ENCODE measurements around the gene SCD5.

Gene SCD5

DNA sequence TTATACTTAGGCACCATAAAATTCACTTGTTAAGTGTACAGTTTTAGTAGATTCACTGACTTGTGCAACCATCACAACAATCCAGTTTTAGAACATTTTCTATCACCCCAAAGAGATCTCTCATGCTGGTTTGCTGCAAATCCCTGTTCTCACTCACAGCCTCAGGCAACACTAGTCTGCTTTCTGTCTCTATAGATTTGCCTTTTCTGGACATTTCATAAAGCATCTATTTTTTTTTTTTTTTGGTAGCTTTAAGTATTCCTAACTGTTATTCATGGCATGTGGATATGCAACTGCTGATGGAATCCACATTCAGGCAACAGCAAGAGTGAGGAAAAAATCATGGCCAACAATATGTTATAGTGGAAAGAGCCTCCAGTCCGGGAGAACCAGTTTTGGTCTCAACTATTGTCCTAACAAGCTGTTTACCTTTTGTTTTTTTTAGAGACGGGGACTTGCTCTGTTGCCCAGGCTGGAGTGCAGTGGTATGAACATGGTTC lies 209.8 kb downstream of the SCD5 start:
- H3K27me3 ChIP-seq (ENCODE audit: control insufficient read depth, insufficient read depth, low read length), result no peaks in the 10 kb centered on the region
- H3K27ac ChIP-seq (ENCODE audit: low read depth, low read length), result no peak overlapping the region
- H3K36me3 ChIP-seq (ENCODE audit: control insufficient read depth, insufficient read depth, low read length), result no peaks in the 10 kb centered on the region
- peaks cover 51% of the 10 kb centered on the region for H3K4me1 ChIP-seq (ENCODE audit: control insufficient read depth, insufficient read depth, low read length)
- H3K9me3 ChIP-seq (ENCODE audit: control insufficient read depth, insufficient read depth, low read length), result no peaks in the 10 kb centered on the region
- no peak overlapping the region for H3K4me3 ChIP-seq (ENCODE audit: low read depth, low read length)
- H3K9ac ChIP-seq (ENCODE audit: low read depth, low read length), result no peak overlapping the region

DNA sequence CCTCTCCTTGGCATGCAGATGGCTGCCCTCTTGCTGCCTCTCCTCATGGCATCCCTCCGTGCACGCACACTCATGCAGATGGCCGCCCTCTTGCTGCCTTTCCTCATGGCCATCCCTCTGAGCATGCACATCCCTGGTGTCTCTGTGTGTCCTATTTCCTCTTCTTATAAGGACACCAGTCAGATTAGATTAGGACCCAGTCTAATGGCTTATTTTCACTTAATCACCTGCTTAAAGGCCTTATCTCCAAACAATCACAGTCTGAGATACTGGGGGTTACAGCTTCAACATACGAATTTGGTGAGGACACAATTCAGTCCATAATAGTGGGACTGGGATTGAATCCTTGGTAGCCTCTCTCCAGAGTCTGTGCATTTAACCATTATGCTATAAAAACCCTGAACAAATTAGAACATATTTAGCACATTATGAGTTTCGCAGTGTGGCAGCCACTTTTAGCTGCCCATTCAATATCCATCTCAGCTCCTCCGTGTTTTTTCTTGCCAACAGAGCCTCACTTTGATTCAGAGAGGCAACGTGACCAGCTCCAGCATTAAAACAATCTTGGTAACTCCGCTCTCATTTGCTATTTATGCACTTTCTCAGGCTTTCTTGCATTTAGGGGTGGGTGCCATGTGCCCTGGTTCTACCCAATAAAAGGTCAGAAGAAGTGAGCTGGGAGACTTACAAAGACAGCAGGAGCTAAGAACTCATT lies 210.6 kb downstream of the SCD5 start:
- no peak overlapping the region for H3K9ac ChIP-seq (ENCODE audit: low read depth, low read length)
- H3K4me3 ChIP-seq (ENCODE audit: low read depth, low read length), result no peak overlapping the region
- H3K9me3 ChIP-seq (ENCODE audit: control insufficient read depth, insufficient read depth, low read length), result no peaks in the 10 kb centered on the region
- H3K27ac ChIP-seq (ENCODE audit: low read depth, low read length), result no peak overlapping the region
- no peaks in the 10 kb centered on the region for H3K36me3 ChIP-seq (ENCODE audit: control insufficient read depth, insufficient read depth, low read length)
- H3K27me3 ChIP-seq (ENCODE audit: control insufficient read depth, insufficient read depth, low read length), result no peaks in the 10 kb centered on the region
- peaks cover 57% of the 10 kb centered on the region for H3K4me1 ChIP-seq (ENCODE audit: control insufficient read depth, insufficient read depth, low read length)

DNA sequence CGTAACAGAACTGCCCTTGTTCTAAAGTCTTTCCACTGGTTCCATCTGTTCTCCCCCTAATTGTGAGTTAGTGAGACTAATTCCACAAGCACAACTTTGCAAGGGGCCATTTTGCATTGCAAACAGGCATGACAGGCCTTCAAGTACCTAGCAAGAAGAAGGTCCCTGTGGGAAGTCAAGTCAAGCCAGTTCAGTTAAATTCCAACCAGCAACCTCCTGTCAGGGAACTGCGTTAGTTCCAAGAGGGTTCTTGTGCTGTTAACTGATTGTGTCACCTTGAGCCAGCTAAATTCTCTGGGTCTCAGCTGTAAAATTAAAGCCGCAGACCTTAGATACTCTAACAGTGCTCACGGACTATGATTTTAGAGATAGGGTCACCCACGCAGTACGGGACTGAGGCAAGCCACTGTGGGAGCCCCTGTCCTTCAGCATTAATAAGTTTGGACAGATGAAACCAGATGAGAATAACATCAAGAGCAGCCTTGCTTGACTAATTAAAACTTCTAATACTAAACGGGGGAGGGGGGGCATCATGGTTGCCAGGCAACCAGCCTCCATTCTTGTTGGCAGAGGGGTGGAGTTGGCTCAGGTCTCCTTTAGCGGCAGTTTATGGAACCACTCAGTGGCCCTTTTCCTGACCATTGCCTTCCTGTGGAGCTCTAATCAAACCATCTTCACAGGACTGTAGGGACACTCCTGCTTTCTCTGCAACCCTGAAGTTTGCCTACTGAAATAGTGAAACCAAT lies 212.7 kb downstream of the SCD5 start:
- H3K27ac ChIP-seq (ENCODE audit: low read depth, low read length), result peak overlapping the region; percentile 30
- peaks cover 45% of the 10 kb centered on the region for H3K4me1 ChIP-seq (ENCODE audit: control insufficient read depth, insufficient read depth, low read length)
- H3K36me3 ChIP-seq (ENCODE audit: control insufficient read depth, insufficient read depth, low read length), result no peaks in the 10 kb centered on the region
- no peaks in the 10 kb centered on the region for H3K27me3 ChIP-seq (ENCODE audit: control insufficient read depth, insufficient read depth, low read length)
- no peak overlapping the region for H3K9ac ChIP-seq (ENCODE audit: low read depth, low read length)
- no peak overlapping the region for H3K4me3 ChIP-seq (ENCODE audit: low read depth, low read length)
- no peaks in the 10 kb centered on the region for H3K9me3 ChIP-seq (ENCODE audit: control insufficient read depth, insufficient read depth, low read length)

DNA sequence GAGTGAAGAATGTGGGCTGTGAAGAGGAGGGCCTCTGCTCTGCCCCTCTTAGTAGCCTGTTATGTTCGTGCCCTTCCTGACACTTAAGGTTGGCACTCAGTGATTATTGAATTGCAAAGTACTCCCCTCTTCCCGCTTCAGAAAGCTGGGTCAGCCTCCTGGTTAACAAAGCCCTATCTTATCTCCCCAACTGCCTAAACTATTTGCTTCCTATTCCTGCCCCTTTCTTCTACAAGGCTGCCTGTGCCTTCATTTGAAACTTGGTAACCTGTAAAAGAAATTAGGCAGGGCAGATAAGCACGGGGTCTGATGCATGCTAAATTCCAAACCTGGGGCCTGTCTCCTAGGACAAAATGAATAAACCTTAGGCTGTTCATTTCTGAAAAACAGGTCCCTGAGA lies 213.7 kb downstream of the SCD5 start:
- Histone ChIP-seq H3K9me3 (ENCODE audit: control insufficient read depth, insufficient read depth, low read length) (no peaks in the 10 kb centered on the region), H3K9ac (ENCODE audit: low read depth, low read length) (no peak overlapping the region), H3K4me1 (ENCODE audit: control insufficient read depth, insufficient read depth, low read length) (peaks cover 38% of the 10 kb centered on the region), H3K36me3 (ENCODE audit: control insufficient read depth, insufficient read depth, low read length) (no peaks in the 10 kb centered on the region), H3K27ac (ENCODE audit: low read depth, low read length) (no peak overlapping the region), H3K4me3 (ENCODE audit: low read depth, low read length) (no peak overlapping the region), H3K27me3 (ENCODE audit: control insufficient read depth, insufficient read depth, low read length) (no peaks in the 10 kb centered on the region)

DNA sequence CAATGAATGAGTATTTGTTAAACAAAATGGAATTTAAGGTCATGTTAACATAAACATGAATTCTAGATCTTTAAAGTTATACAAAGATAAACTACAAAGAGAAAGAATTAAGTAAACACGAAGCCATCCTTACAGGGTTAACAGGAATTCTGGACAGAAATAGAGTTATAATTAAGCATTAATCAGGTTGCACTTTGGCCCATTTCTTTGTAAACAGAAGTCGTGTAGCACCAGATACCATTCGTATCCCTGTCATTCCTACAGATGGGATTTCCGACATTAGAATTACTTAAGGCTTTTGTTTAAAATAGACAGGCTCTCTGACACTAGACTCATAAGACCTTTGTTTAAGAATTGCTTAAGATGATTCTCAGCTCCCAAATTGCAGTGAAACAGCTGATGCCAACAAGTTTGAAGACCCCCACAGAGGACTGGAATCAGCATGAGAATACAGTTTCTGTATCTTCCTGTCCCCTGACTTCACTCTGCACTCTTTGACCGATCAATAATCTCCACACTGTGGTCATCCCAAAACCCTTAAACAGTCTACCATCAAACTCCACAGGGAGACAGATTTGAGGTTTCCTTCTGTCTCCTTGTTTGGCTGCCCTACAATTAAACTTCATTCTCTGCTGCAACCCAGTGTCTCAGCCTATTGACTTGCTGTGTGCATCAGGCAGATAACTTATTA lies 214.6 kb downstream of the SCD5 start:
- no peaks in the 10 kb centered on the region for H3K36me3 ChIP-seq (ENCODE audit: control insufficient read depth, insufficient read depth, low read length)
- no peaks in the 10 kb centered on the region for H3K9me3 ChIP-seq (ENCODE audit: control insufficient read depth, insufficient read depth, low read length)
- H3K4me1 ChIP-seq (ENCODE audit: control insufficient read depth, insufficient read depth, low read length), result peaks cover 38% of the 10 kb centered on the region
- no peak overlapping the region for H3K9ac ChIP-seq (ENCODE audit: low read depth, low read length)
- no peaks in the 10 kb centered on the region for H3K27me3 ChIP-seq (ENCODE audit: control insufficient read depth, insufficient read depth, low read length)
- no peak overlapping the region for H3K4me3 ChIP-seq (ENCODE audit: low read depth, low read length)
- no peak overlapping the region for H3K27ac ChIP-seq (ENCODE audit: low read depth, low read length)

DNA sequence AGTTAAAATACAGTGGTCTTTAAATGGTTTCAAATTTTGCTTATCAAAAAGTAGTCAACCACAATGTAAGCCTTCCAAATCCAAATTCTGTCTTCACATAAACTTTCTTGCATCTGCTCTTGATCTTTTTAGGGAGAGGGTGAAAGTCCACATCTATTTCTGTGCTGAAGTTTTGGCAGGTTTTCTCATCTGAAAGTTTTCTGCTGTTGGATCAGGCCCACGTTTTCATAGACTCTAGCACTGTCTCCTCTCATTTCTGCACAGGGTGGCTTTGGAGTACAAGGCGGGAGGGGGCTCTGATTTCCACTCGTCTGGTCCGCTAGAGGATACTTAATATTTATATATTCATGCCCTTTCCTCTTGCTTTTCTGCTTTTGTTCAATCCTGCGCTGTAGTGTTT lies 218.7 kb downstream of the SCD5 start:
- H3K4me3 ChIP-seq (ENCODE audit: low read depth, low read length), result no peak overlapping the region
- H3K27ac ChIP-seq (ENCODE audit: low read depth, low read length), result no peak overlapping the region
- H3K36me3 ChIP-seq (ENCODE audit: control insufficient read depth, insufficient read depth, low read length), result no peaks in the 10 kb centered on the region
- peaks cover 17% of the 10 kb centered on the region for H3K4me1 ChIP-seq (ENCODE audit: control insufficient read depth, insufficient read depth, low read length)
- H3K9ac ChIP-seq (ENCODE audit: low read depth, low read length), result no peak overlapping the region
- H3K27me3 ChIP-seq (ENCODE audit: control insufficient read depth, insufficient read depth, low read length), result no peaks in the 10 kb centered on the region
- no peaks in the 10 kb centered on the region for H3K9me3 ChIP-seq (ENCODE audit: control insufficient read depth, insufficient read depth, low read length)

Data from HUES48 (cell line).